SK-N-SH (cell line): ENCODE data around the gene DDX41. TPM values are rescaled to one million over a fixed set of nuclear protein-coding genes. Genes with fewer than 3 reads are reported as not detected.

Experiments
- CTCF ChIA-PET: fragments of 300-600, 350-600 bp; formaldehyde crosslinking; extraction: SDS; loops from one replicate; lab custom pipeline; 2021; lab: Yijun Ruan, JAX
- POLR2A ChIA-PET: fragments of 350-600 bp; sonication (Branson Sonifier 250); formaldehyde crosslinking; extraction: SDS; loops from one replicate; lab custom pipeline; 2020; ENCODE audit warnings: antibody characterized with exemption, inconsistent platforms; lab: Yijun Ruan, JAX
- DNase-seq: peaks from one replicate; pipeline ENCODE4 v3.0.0; 2012
- H2AFZ ChIP-seq: fragments of 200-600 bp; sonication (generic); 2 replicates; pipeline ENCODE4 v1.8.1; 2016; ENCODE audit warnings: antibody characterized with exemption, mild to moderate bottlenecking, low read depth
- H3F3A ChIP-seq: fragments of 200-600 bp; sonication (generic); replicated peaks from 2 replicates; pipeline ENCODE3; 2016; ENCODE audit warnings: antibody characterized with exemption, mild to moderate bottlenecking; ENCODE audit not compliant: insufficient read depth
- H3K27ac ChIP-seq, 2 experiments: fragments of 200-500 bp in 1 of 2; fragments of 200-600 bp in 1 of 2; sonication (Bioruptor generic) in 1 of 2; sonication (generic), shearing (Covaris generic) in 1 of 2; 2 replicates each; pipeline versions ENCODE4 v1.5.1 to v1.6.1; 2014 to 2016; ENCODE audit warnings: low read depth in 2 of 2, inconsistent platforms in 1 of 2, low read length in 1 of 2, mild to moderate bottlenecking in 1 of 2, mixed read lengths in 1 of 2
- H3K27me3 ChIP-seq: fragments of 200-600 bp; sonication (generic), shearing (Covaris generic); 2 replicates; pipeline ENCODE4 v1.6.1; 2016; ENCODE audit warnings: mixed run types; ENCODE audit not compliant: insufficient read depth
- H3K36me3 ChIP-seq, 2 experiments: fragments of 200-500 bp in 1 of 2; fragments of 200-600 bp in 1 of 2; sonication (Bioruptor generic) in 1 of 2; sonication (generic) in 1 of 2; replicated peaks in 1 of 2; 2 replicates each; pipeline versions ENCODE3 to v1.5.1; 2014 to 2016; ENCODE audit warnings: low read length in 1 of 2, mild to moderate bottlenecking in 1 of 2; ENCODE audit not compliant: insufficient read depth in 2 of 2, control insufficient read depth in 1 of 2
- H3K4me1 ChIP-seq, 2 experiments: fragments of 200-500 bp in 1 of 2; fragments of 200-600 bp in 1 of 2; sonication (Bioruptor generic) in 1 of 2; sonication (generic), shearing (Covaris generic) in 1 of 2; 2 replicates each; pipeline versions ENCODE4 v1.5.1 to v1.6.1; 2014 to 2016; ENCODE audit warnings: low read depth in 1 of 2, low read length in 1 of 2, mixed run types in 1 of 2; ENCODE audit not compliant: insufficient read depth in 2 of 2, control insufficient read depth in 1 of 2
- H3K4me2 ChIP-seq: fragments of 200-600 bp; sonication (generic), shearing (Covaris generic); 2 replicates; pipeline ENCODE4 v1.6.1; 2017; ENCODE audit warnings: mixed run types
- H3K4me3 ChIP-seq, 2 experiments: fragments of 200-500 bp in 1 of 2; fragments of 200-600 bp in 1 of 2; sonication (Bioruptor generic) in 1 of 2; sonication (generic), shearing (Covaris generic) in 1 of 2; 2 replicates each; pipeline versions ENCODE4 v1.5.1 to v1.8.1; 2014 to 2016; ENCODE audit warnings: low read depth in 2 of 2, inconsistent platforms in 1 of 2, low read length in 1 of 2, mild to moderate bottlenecking in 1 of 2, mixed read lengths in 1 of 2, moderate library complexity in 1 of 2
- H3K79me2 ChIP-seq: fragments of 200-600 bp; sonication (generic); 2 replicates; pipeline ENCODE4 v1.8.1; 2017; ENCODE audit warnings: mild to moderate bottlenecking; ENCODE audit not compliant: insufficient read depth
- H3K9ac ChIP-seq: fragments of 200-600 bp; sonication (generic); 2 replicates; pipeline ENCODE4 v1.6.1; 2017; ENCODE audit warnings: mixed run types
- H3K9me2 ChIP-seq: fragments of 200-600 bp; sonication (generic); 2 replicates; pipeline ENCODE4 v1.6.1; 2017; ENCODE audit warnings: mixed run types
- H3K9me3 ChIP-seq: fragments of 200-600 bp; sonication (generic); 2 replicates; pipeline ENCODE4 v1.6.1; 2017; ENCODE audit warnings: mixed run types, mild to moderate bottlenecking, moderate library complexity
- H4K20me1 ChIP-seq: fragments of 200-600 bp; sonication (generic); 2 replicates; pipeline ENCODE4 v1.6.1; 2017; ENCODE audit warnings: mild to moderate bottlenecking, mixed run types; ENCODE audit not compliant: insufficient read depth
- EP300 ChIP-seq, 2 experiments: IDR thresholded peaks; 2 replicates each; pipeline versions ENCODE4 v1.4.0 to v1.6.1; 2012; ENCODE audit warnings: borderline replicate concordance in 1 of 2, low read depth in 1 of 2, low read length in 1 of 2
- FOXJ3 ChIP-seq: sonication (generic); formaldehyde crosslinking; IDR thresholded peaks from 2 replicates; pipeline ENCODE4 v1.5.1; 2020; ENCODE audit warnings: mild to moderate bottlenecking, missing genetic modification reagents
- NRF1 ChIP-seq: IDR thresholded peaks from 2 replicates; pipeline ENCODE4 v1.6.1; 2012; ENCODE audit warnings: low read depth, mild to moderate bottlenecking, low read length
- RXRA ChIP-seq: IDR thresholded peaks from 2 replicates; pipeline ENCODE4 v1.4.0; 2012; ENCODE audit warnings: low read depth, mild to moderate bottlenecking, borderline replicate concordance
- TCF12 ChIP-seq: IDR thresholded peaks from 2 replicates; pipeline ENCODE4 v1.4.0; 2012
- WGBS: methylation state at CpG from one replicate; pipeline ENCODE4 v1.1.6; 2017; ENCODE audit warnings: low lambda C conversion rate; 5-methylcytosine and 5-hydroxymethylcytosine counted together
- polyA plus RNA-seq, 3 experiments: library from polyadenylated mRNA; depleted of rRNA; stranded (reverse); fragments of >200 nt; gene quantifications; 2 replicates each; pipeline ENCODE4 v1.2.3, GENCODE V29; 2012
- TF ChIP-seq, protein P1 (sequence below): fragments of 200-600 bp; sonication (generic); IDR thresholded peaks from 2 replicates; pipeline ENCODE4 v1.6.1; 2017; ENCODE audit warnings: antibody characterized with exemption, mild to moderate bottlenecking, moderate library complexity
- TF ChIP-seq, protein P2 (sequence below): fragments of 150-350 bp; IDR thresholded peaks from 2 replicates; pipeline ENCODE4 v1.6.1; 2017; ENCODE audit warnings: antibody characterized with exemption, low read length, low read depth, borderline replicate concordance

The DDX41 gene
- polyA plus RNA-seq, 1 of the 3 experiments (the other 2 are of a cell fraction): 176 TPM

DNA sequence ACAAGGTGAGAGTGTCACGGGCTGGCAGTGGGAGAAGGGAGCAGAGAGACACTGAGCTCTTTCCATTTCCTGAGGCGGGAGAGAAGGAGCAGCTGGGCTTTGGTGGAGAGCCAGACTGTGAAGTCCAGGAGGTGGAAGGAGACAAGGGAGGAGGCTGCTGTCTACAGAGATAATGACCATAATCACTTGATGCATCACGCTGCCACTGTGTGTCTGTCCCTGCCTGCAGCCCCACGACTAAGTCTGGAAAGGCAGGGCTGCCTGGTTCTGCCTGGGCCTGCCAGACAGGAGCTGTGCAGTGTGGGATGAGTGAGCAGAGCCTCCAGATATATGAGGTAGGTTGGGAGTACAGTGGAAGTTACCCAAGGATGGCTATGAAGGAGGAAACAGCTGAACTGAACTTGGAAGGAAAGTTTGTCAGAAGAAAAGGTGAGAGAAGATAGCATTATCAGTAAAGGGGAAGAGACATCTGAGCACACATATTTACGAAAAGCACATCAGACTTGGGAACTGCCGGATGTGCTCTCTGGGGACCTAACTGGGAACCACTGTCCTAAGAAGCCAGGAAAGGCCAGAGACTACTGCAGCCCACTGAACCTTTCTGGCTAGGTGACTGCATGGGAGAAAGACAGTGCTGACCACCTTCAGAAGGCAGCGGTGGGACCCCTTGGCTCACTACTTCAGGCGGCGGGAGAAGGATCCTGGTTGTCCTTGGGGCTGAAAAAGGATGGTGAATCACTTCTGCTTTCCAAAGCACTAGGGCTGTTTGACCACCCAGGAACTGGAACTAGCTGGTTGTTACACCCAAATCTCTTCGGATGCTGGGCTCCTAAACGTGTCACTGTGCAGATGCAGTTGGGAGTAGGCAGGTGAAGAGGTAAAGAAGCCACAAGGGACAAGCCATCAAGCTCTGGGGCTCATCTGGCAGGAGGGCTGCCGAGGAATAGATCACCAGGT is 12.8 kb upstream of the DDX41 start:
- Histone ChIP-seq H3K79me2 (peaks cover 12% of the 10 kb centered on the region; the same call in 1 of the 2 replicates), H3K9me2 (no peaks in the 10 kb centered on the region), H3K4me2 (no peak overlapping the region), H3K4me1 (peaks cover 0 to 14% of the 10 kb centered on the region in 2 experiments; a peak in 1 of 4 replicates), H3K9ac (no peak overlapping the region), H3K27ac (peak overlapping the region in 1 of 2 experiments; percentile 39; a peak in 1 of 4 replicates), H3K9me3 (no peaks in the 10 kb centered on the region), H3F3A (no peaks in the 10 kb centered on the region), H3K27me3 (no peaks in the 10 kb centered on the region), H3K36me3 (peaks cover 25 to 81% of the 10 kb centered on the region in 2 experiments), H2AFZ (no peak overlapping the region), H3K4me3 (no peak overlapping the region), H4K20me1 (peaks cover 5% of the 10 kb centered on the region; the same call in 1 of the 2 replicates)
- TF ChIP-seq NRF1: no peak
- TF ChIP-seq EP300 (IDR thresholded peaks at IDR 0.05; ENCODE audit: borderline replicate concordance in 1 of 2, low read depth in 1 of 2, low read length in 1 of 2): no peak
- ChIA-PET POLR2A (interaction anchor here (0.6 kb wide), 1 partner anchor 20 kb away, joined by 4 read pairs; no protein-coding TSS in a partner anchor), CTCF (interaction anchor here (2.0 kb wide), 1 partner anchor 28 kb away, joined by 5 read pairs; no protein-coding TSS in a partner anchor)
- DNase-seq: no peak
- WGBS: 86% methylated on average over 12 of the region's 12 CpGs

DNA sequence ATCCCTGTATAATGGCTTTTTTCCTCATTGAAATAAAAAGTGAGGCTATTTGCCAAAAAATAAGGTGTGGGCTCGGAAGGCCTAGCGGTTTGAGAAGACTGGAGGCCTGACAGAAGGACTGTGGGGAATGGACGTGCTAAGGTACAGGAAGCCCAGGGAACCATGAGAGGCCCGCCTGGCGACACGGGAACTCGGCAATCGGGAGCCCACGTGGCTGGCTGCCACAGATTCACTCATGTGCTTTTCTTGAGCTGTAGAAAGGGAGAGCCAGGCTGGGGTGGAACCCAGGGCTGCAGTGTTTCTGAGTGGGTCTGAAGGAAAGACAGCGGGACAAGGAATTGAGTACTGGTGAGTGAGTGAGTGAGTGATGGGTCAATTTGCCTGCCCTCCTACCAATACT is 11.9 kb upstream of the DDX41 start:
- no peaks in the 10 kb centered on the region for H3K27me3 ChIP-seq
- H3K9me2 ChIP-seq: no peaks in the 10 kb centered on the region
- DNase-seq: no peak
- no peaks in the 10 kb centered on the region for H3K9me3 ChIP-seq
- no peak overlapping the region for H3K4me3 ChIP-seq
- peaks cover 0 to 14% of the 10 kb centered on the region in 2 experiments; a peak in 1 of 4 replicates for H3K4me1 ChIP-seq
- no peak overlapping the region for H2AFZ ChIP-seq
- H3K9ac ChIP-seq: no peak overlapping the region
- POLR2A ChIA-PET: no interaction called here
- no peak overlapping the region; a peak in 1 of 4 replicates for H3K27ac ChIP-seq
- H3K79me2 ChIP-seq: peaks cover 8% of the 10 kb centered on the region; the same call in 1 of the 2 replicates
- H3F3A ChIP-seq: no peaks in the 10 kb centered on the region
- no peak overlapping the region for H3K4me2 ChIP-seq
- H4K20me1 ChIP-seq: peaks cover 5% of the 10 kb centered on the region; the same call in 1 of the 2 replicates
- WGBS: 95% methylated on average over 10 of the region's 10 CpGs
- CTCF ChIA-PET: no interaction called here
- TF ChIP-seq NRF1: no peak
- TF ChIP-seq, protein P1, sequence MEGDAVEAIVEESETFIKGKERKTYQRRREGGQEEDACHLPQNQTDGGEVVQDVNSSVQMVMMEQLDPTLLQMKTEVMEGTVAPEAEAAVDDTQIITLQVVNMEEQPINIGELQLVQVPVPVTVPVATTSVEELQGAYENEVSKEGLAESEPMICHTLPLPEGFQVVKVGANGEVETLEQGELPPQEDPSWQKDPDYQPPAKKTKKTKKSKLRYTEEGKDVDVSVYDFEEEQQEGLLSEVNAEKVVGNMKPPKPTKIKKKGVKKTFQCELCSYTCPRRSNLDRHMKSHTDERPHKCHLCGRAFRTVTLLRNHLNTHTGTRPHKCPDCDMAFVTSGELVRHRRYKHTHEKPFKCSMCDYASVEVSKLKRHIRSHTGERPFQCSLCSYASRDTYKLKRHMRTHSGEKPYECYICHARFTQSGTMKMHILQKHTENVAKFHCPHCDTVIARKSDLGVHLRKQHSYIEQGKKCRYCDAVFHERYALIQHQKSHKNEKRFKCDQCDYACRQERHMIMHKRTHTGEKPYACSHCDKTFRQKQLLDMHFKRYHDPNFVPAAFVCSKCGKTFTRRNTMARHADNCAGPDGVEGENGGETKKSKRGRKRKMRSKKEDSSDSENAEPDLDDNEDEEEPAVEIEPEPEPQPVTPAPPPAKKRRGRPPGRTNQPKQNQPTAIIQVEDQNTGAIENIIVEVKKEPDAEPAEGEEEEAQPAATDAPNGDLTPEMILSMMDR: no peak
- TF ChIP-seq, protein P2, sequence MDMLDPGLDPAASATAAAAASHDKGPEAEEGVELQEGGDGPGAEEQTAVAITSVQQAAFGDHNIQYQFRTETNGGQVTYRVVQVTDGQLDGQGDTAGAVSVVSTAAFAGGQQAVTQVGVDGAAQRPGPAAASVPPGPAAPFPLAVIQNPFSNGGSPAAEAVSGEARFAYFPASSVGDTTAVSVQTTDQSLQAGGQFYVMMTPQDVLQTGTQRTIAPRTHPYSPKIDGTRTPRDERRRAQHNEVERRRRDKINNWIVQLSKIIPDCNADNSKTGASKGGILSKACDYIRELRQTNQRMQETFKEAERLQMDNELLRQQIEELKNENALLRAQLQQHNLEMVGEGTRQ: no peak
- no peak for TF ChIP-seq RXRA
- no peak for TF ChIP-seq FOXJ3 (CRISPR knock-in tag)
- no peak for TF ChIP-seq TCF12
- H3K36me3 ChIP-seq: peaks cover 18 to 87% of the 10 kb centered on the region in 2 experiments
